ENCODE measurements around the gene AGL.

The AGL gene

GRCh38 chr1:99869304-99869703 is 19.1 kb downstream of the AGL start:
- no peaks in the 10 kb centered on the region for H3K27me3 ChIP-seq (ENCODE audit: low read depth, low read length)
- no peaks in the 10 kb centered on the region for H4K20me1 ChIP-seq (ENCODE audit: insufficient read depth, low read length)
- no peaks in the 10 kb centered on the region for H3K79me2 ChIP-seq (ENCODE audit: low read length)
- H3K4me3 ChIP-seq (ENCODE audit: low read length) = no peak overlapping the region
- H3K9ac ChIP-seq (ENCODE audit: low read length) = no peak overlapping the region
- TF ChIP-seq CTCF (IDR thresholded peaks at IDR 0.05; ENCODE audit: low read depth, low read length) (no peak), EZH2phosphoT487 (IDR thresholded peaks at IDR 0.05; ENCODE audit: low read depth) (no peak)
- H3K4me1 ChIP-seq (ENCODE audit: low read length) = no peaks in the 10 kb centered on the region
- no peaks in the 10 kb centered on the region for H3K9me3 ChIP-seq (ENCODE audit: insufficient read depth, low read length)
- no peak overlapping the region for H3K27ac ChIP-seq (ENCODE audit: low read length)
- no peaks in the 10 kb centered on the region for H3K36me3 ChIP-seq (replicated peaks; ENCODE audit: low read depth, low read length)
- no peak overlapping the region for H2AFZ ChIP-seq (ENCODE audit: low read depth, low read length)
- H3K4me2 ChIP-seq (ENCODE audit: low read length) = no peak overlapping the region

GRCh38 chr1:99869723-99870122 is 19.6 kb downstream of the AGL start:
- H3K4me2 ChIP-seq (ENCODE audit: low read length) = no peak overlapping the region
- no peak overlapping the region for H3K9ac ChIP-seq (ENCODE audit: low read length)
- no peaks in the 10 kb centered on the region for H3K79me2 ChIP-seq (ENCODE audit: low read length)
- H3K36me3 ChIP-seq (replicated peaks; ENCODE audit: low read depth, low read length) = no peaks in the 10 kb centered on the region
- H3K4me1 ChIP-seq (ENCODE audit: low read length) = no peaks in the 10 kb centered on the region
- no peak overlapping the region for H3K27ac ChIP-seq (ENCODE audit: low read length)
- no peaks in the 10 kb centered on the region for H3K9me3 ChIP-seq (ENCODE audit: insufficient read depth, low read length)
- H2AFZ ChIP-seq (ENCODE audit: low read depth, low read length) = no peak overlapping the region
- no peaks in the 10 kb centered on the region for H3K27me3 ChIP-seq (ENCODE audit: low read depth, low read length)
- no peak for TF ChIP-seq EZH2phosphoT487 (IDR thresholded peaks at IDR 0.05; ENCODE audit: low read depth)
- TF ChIP-seq CTCF (IDR thresholded peaks at IDR 0.05; ENCODE audit: low read depth, low read length) = no peak
- H4K20me1 ChIP-seq (ENCODE audit: insufficient read depth, low read length) = no peaks in the 10 kb centered on the region
- no peak overlapping the region for H3K4me3 ChIP-seq (ENCODE audit: low read length)

GRCh38 chr1:99872063-99872462 is 21.9 kb downstream of the AGL start:
- no peaks in the 10 kb centered on the region for H3K79me2 ChIP-seq (ENCODE audit: low read length)
- TF ChIP-seq CTCF (IDR thresholded peaks at IDR 0.05; ENCODE audit: low read depth, low read length) (no peak), EZH2phosphoT487 (IDR thresholded peaks at IDR 0.05; ENCODE audit: low read depth) (no peak)

GRCh38 chr1:99877568-99877967 is 27.4 kb downstream of the AGL start:
- no peak for TF ChIP-seq EZH2phosphoT487 (IDR thresholded peaks at IDR 0.05; ENCODE audit: low read depth)
- TF ChIP-seq CTCF (IDR thresholded peaks at IDR 0.05; ENCODE audit: low read depth, low read length) = no peak
- no peaks in the 10 kb centered on the region for H3K4me1 ChIP-seq (ENCODE audit: low read length)
- H2AFZ ChIP-seq (ENCODE audit: low read depth, low read length) = no peak overlapping the region
- H3K9me3 ChIP-seq (ENCODE audit: insufficient read depth, low read length) = no peaks in the 10 kb centered on the region
- no peak overlapping the region for H3K27ac ChIP-seq (ENCODE audit: low read length)
- H3K27me3 ChIP-seq (ENCODE audit: low read depth, low read length) = no peaks in the 10 kb centered on the region
- H3K4me3 ChIP-seq (ENCODE audit: low read length) = no peak overlapping the region
- H3K79me2 ChIP-seq (ENCODE audit: low read length) = no peaks in the 10 kb centered on the region
- H3K4me2 ChIP-seq (ENCODE audit: low read length) = no peak overlapping the region
- H4K20me1 ChIP-seq (ENCODE audit: insufficient read depth, low read length) = no peaks in the 10 kb centered on the region
- H3K36me3 ChIP-seq (replicated peaks; ENCODE audit: low read depth, low read length) = no peaks in the 10 kb centered on the region
- H3K9ac ChIP-seq (ENCODE audit: low read length) = no peak overlapping the region

More at GRCh38 chr1:99872063-99872462, 21.9 kb downstream of the AGL start:
- H4K20me1 ChIP-seq (ENCODE audit: insufficient read depth, low read length) = no peaks in the 10 kb centered on the region
- no peak overlapping the region for H3K27ac ChIP-seq (ENCODE audit: low read length)
- H2AFZ ChIP-seq (ENCODE audit: low read depth, low read length) = no peak overlapping the region
- no peak overlapping the region for H3K4me3 ChIP-seq (ENCODE audit: low read length)
- H3K4me1 ChIP-seq (ENCODE audit: low read length) = no peaks in the 10 kb centered on the region
- no peaks in the 10 kb centered on the region for H3K27me3 ChIP-seq (ENCODE audit: low read depth, low read length)
- H3K4me2 ChIP-seq (ENCODE audit: low read length) = no peak overlapping the region
- H3K9ac ChIP-seq (ENCODE audit: low read length) = no peak overlapping the region
- H3K9me3 ChIP-seq (ENCODE audit: insufficient read depth, low read length) = no peaks in the 10 kb centered on the region
- H3K36me3 ChIP-seq (replicated peaks; ENCODE audit: low read depth, low read length) = no peaks in the 10 kb centered on the region

Measured in OCI-LY3 (cell line).